HCT116 (cell line): ENCODE measurements around the gene OLFML2A.

Experiments used
- CBX3 ChIP-seq: IDR thresholded peaks from 2 replicates; pipeline ENCODE4 v1.6.1; 2012; ENCODE audit warnings: low read depth
- POLR2A ChIP-seq: IDR thresholded peaks from 2 replicates; pipeline ENCODE4 v1.7.0; 2011; ENCODE audit warnings: borderline replicate concordance; ENCODE audit not compliant: insufficient read depth, insufficient read length; ENCODE audit errors: extremely low read depth
- SIN3A ChIP-seq: IDR thresholded peaks from 2 replicates; pipeline ENCODE4 v1.6.1; 2012; ENCODE audit warnings: low read depth
- YY1 ChIP-seq: IDR thresholded peaks from 2 replicates; pipeline ENCODE4 v1.6.1; 2011; ENCODE audit warnings: low read length, low read depth, moderate library complexity, mild to moderate bottlenecking; ENCODE audit not compliant: insufficient replicate concordance; ENCODE audit errors: extremely low read depth
- TF ChIP-seq, protein P1 (sequence below), 3 experiments: fragments of 200-600 bp in 1 of 3; sonication (generic) in 1 of 3; IDR thresholded peaks in 2 of 3; conservative IDR thresholded peaks in 1 of 3; 2 replicates each; pipeline ENCODE4 v1.5.1; 2012 to 2017; ENCODE audit warnings: low read depth in 2 of 3, low read length in 2 of 3, antibody characterized with exemption in 1 of 3, borderline replicate concordance in 1 of 3, control low read depth in 1 of 3, mild to moderate bottlenecking in 1 of 3, mixed read lengths in 1 of 3, mixed run types in 1 of 3, moderate library complexity in 1 of 3; ENCODE audit not compliant: insufficient read depth in 1 of 3
- TF ChIP-seq, protein P2 (sequence below): IDR thresholded peaks from 2 replicates; pipeline ENCODE4 v1.6.1; 2012

DNA sequence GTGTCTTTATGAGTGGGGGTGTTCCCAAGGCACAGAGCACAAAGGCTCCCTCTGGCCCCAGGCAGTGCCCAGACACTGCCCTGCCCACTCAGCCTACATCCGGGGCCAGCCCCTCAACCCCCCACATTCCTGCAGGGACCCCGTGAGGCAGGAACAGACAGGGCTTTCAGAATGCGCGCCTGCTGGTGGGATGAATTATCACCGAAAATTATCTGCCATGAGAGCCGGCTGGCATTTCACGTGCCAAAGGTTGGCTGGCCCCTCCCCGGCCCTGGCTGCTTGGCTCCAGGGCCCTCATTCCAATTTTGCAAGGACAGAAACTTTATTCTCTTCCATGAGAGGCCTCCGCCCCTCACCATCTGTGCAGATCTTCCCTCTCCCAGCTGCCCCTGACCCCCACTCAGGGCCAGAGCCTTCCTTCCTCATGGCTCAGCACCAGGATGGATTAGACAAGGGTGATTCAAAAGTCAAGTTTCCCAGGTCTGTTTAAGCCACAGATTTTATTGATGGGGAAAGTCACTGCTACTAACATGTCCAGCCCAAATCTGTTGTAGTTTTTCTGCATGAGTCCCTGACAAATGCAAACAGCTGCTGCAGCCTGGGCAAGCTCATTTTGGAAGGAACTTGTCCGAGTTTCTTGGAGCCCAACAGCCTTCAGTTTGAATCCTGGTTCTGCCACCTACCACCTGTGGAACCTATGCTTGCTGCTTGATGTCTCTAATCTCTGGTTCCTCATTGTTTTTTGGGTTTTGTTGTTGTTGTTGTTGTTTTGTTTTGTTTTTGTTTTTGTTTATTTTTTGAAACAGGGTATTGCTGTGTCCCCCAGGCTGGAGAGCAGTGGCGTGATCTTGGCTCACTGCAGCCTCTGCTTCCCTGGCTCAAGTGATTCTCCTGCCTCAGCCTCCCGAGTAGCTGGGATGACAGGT, 44.0 kb downstream of the OLFML2A start:
- TF ChIP-seq, protein P1, sequence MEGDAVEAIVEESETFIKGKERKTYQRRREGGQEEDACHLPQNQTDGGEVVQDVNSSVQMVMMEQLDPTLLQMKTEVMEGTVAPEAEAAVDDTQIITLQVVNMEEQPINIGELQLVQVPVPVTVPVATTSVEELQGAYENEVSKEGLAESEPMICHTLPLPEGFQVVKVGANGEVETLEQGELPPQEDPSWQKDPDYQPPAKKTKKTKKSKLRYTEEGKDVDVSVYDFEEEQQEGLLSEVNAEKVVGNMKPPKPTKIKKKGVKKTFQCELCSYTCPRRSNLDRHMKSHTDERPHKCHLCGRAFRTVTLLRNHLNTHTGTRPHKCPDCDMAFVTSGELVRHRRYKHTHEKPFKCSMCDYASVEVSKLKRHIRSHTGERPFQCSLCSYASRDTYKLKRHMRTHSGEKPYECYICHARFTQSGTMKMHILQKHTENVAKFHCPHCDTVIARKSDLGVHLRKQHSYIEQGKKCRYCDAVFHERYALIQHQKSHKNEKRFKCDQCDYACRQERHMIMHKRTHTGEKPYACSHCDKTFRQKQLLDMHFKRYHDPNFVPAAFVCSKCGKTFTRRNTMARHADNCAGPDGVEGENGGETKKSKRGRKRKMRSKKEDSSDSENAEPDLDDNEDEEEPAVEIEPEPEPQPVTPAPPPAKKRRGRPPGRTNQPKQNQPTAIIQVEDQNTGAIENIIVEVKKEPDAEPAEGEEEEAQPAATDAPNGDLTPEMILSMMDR (IDR thresholded peaks at IDR 0.05 in 2 of 3, conservative IDR thresholded peaks at IDR 0.05 in 1 of 3; ENCODE audit: borderline replicate concordance in 1 of 3, insufficient read depth in 1 of 3, low read depth in 2 of 3, low read length in 2 of 3): no peak
- TF ChIP-seq CBX3 (no peak), POLR2A (no peak), YY1 (no peak), SIN3A (no peak)
- TF ChIP-seq, protein P2, sequence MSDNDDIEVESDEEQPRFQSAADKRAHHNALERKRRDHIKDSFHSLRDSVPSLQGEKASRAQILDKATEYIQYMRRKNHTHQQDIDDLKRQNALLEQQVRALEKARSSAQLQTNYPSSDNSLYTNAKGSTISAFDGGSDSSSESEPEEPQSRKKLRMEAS: no peak
